ENCODE results near the gene ATP5MC3. TPM values are rescaled to one million over a fixed set of nuclear protein-coding genes. Genes with fewer than 3 reads are reported as not detected.

The ATP5MC3 gene
- total RNA-seq, 4 donors from 2014 or later: 62.7 to 170 (median 105) TPM

- no peak overlapping the region for H3K4me3 ChIP-seq (ENCODE audit: low read depth, poor library complexity, severe bottlenecking)
- TF ChIP-seq CTCF (IDR thresholded peaks at IDR 0.05) (no peak), POLR2A (IDR thresholded peaks at IDR 0.05) (no peak)
- intact Hi-C loops (cut with DNase I; ENCODE audit: low total_unique reads): no loop called here
- 77 to 78% methylated on average over 1 of the region's 1 CpG for WGBS, 2 donors
- no peak for DNase-seq (ENCODE audit: low spot score in 2 of 2)
Observed at GRCh38 chr2:175175896-175176295, 5.6 kb downstream of the ATP5MC3 start.

GRCh38 chr2:175175320-175175719 is 6.2 kb downstream of the ATP5MC3 start:
- DNase-seq (ENCODE audit: low spot score in 2 of 2): no peak
- no peak overlapping the region for H3K4me3 ChIP-seq (ENCODE audit: low read depth, poor library complexity, severe bottlenecking)
- TF ChIP-seq POLR2A (IDR thresholded peaks at IDR 0.05) (no peak), CTCF (IDR thresholded peaks at IDR 0.05) (no peak)
- intact Hi-C loops (cut with DNase I; ENCODE audit: low total_unique reads): no loop called here
- WGBS, 2 donors: 75 to 86% methylated on average over 2 of the region's 2 CpGs

- H3K4me3 ChIP-seq (ENCODE audit: low read depth, poor library complexity, severe bottlenecking): no peak overlapping the region
- no peak for TF ChIP-seq POLR2A (IDR thresholded peaks at IDR 0.05)
- no peak for TF ChIP-seq CTCF (IDR thresholded peaks at IDR 0.05)
- DNase-seq (ENCODE audit: low spot score in 2 of 2): no peak
- 83 to 94% methylated on average over 3 of the region's 3 CpGs for WGBS, 2 donors
- intact Hi-C loops (cut with DNase I; ENCODE audit: low total_unique reads): no loop called here
Observed at GRCh38 chr2:175170659-175171304, 10.7 kb downstream of the ATP5MC3 start.

GRCh38 chr2:175169191-175169590 is 12.3 kb downstream of the ATP5MC3 start:
- intact Hi-C loops (cut with DNase I; ENCODE audit: low total_unique reads): no loop called here
- TF ChIP-seq CTCF (IDR thresholded peaks at IDR 0.05) (no peak), POLR2A (IDR thresholded peaks at IDR 0.05) (no peak)
- no peak overlapping the region for H3K4me3 ChIP-seq (ENCODE audit: low read depth, poor library complexity, severe bottlenecking)
- 51 to 52% methylated on average over 3 of the region's 3 CpGs for WGBS, 2 donors
- DNase-seq (ENCODE audit: low spot score in 2 of 2): no peak

GRCh38 chr2:175168564-175168945 is 13.0 kb downstream of the ATP5MC3 start:
- DNase-seq (ENCODE audit: low spot score in 2 of 2): no peak
- H3K4me3 ChIP-seq (ENCODE audit: low read depth, poor library complexity, severe bottlenecking): peak overlapping the region; percentile 24
- WGBS, 2 donors: 0 to 1% methylated on average over 11 of the region's 11 CpGs
- TF ChIP-seq POLR2A (IDR thresholded peaks at IDR 0.05): no peak
- no peak for TF ChIP-seq CTCF (IDR thresholded peaks at IDR 0.05)
- intact Hi-C loops (cut with DNase I; ENCODE audit: low total_unique reads): no loop called here

Measured in lower leg skin (tissue), 4 donors.